CD1c-positive myeloid dendritic cell (primary cell): Measurements from ENCODE around the gene DHFR2.
A peak's percentile ranks its signal among the peaks of the same experiment; 100 is the strongest.
"Not testable (repeated sequence)": the region's sequence is repeated elsewhere in the genome, so short reads cannot be mapped to it uniquely, and the experiment has no call there.

Source experiments
- DNase-seq: peaks from one replicate; pipeline ENCODE4 v3.0.0-alpha.2; 2016; ENCODE audit errors: extremely low spot score

The DHFR2 gene

GRCh38 chr3:94062513-94063404 lies at the start of gene DHFR2, which contains the start of gene NSUN3:
DHFR2 (minus strand) TSS chr3:94062916; CDS start chr3:94061511, 1,405 bp downstream.
NSUN3 (plus strand) TSS chr3:94063061; CDS start chr3:94063127, 66 bp downstream.
- DNase-seq, result peak; percentile 98

GRCh38 chr3:94110854-94111253 lies 48.1 kb upstream of the DHFR2 start:
- no peak for DNase-seq

GRCh38 chr3:94110232-94110631 lies 47.5 kb upstream of the DHFR2 start:
- not testable (repeated sequence) for DNase-seq

GRCh38 chr3:94106268-94106667 lies 43.6 kb upstream of the DHFR2 start:
- DNase-seq, result no peak

- DNase-seq, result no peak
Observed at GRCh38 chr3:94101860-94102259, 39.1 kb upstream of the DHFR2 start.

- DNase-seq, result no peak
Observed at GRCh38 chr3:94099311-94099710, 36.6 kb upstream of the DHFR2 start.

- peak; percentile 90 for DNase-seq
Observed at GRCh38 chr3:94098452-94098851, 35.7 kb upstream of the DHFR2 start.

- no peak for DNase-seq
Observed at GRCh38 chr3:94095111-94095510, 32.4 kb upstream of the DHFR2 start.

GRCh38 chr3:94093151-94093550 lies 30.4 kb upstream of the DHFR2 start:
- DNase-seq, result no peak

- DNase-seq, result peak; percentile 77
Observed at GRCh38 chr3:94092086-94092485, 29.4 kb upstream of the DHFR2 start.

GRCh38 chr3:94089126-94089525 lies 26.4 kb upstream of the DHFR2 start:
- DNase-seq, result no peak

- no peak for DNase-seq
Observed at GRCh38 chr3:94083261-94083660, 20.5 kb upstream of the DHFR2 start.

- no peak for DNase-seq
Observed at GRCh38 chr3:94082391-94082937, 19.7 kb upstream of the DHFR2 start.

GRCh38 chr3:94081884-94082283 lies 19.2 kb upstream of the DHFR2 start:
- DNase-seq, result no peak

GRCh38 chr3:94080552-94080951 lies 17.8 kb upstream of the DHFR2 start:
- DNase-seq, result not testable (repeated sequence)

GRCh38 chr3:94076055-94076454 lies 13.3 kb upstream of the DHFR2 start:
- DNase-seq, result no peak

GRCh38 chr3:94071713-94072284 lies 9.1 kb upstream of the DHFR2 start:
- no peak for DNase-seq

GRCh38 chr3:94070341-94070911 lies 7.7 kb upstream of the DHFR2 start:
- no peak for DNase-seq

GRCh38 chr3:94069194-94069813 lies 6.6 kb upstream of the DHFR2 start:
- peak; percentile 61 for DNase-seq

- DNase-seq, result no peak
Observed at GRCh38 chr3:94066506-94067500, 4.1 kb upstream of the DHFR2 start.
